ENCODE measurements around the gene GNB1. TPM values are rescaled to one million over a fixed set of nuclear protein-coding genes. Genes with fewer than 3 reads are reported as not detected.
A peak's percentile ranks its signal among the peaks of the same experiment; 100 is the strongest.

Gene GNB1
- total and polyA plus RNA-seq, 10 of the 15 experiments (the other 5 are each of a cell fraction or from before 2014, with no cell fraction given), result 23.0 to 392 (median 93.9) TPM

GRCh38 chr1:1782399-1783221 lies 108.3 kb downstream of the GNB1 start:
- DNase-seq (ENCODE audit: low read depth, low spot score), result no peak
- no peak; the same call in 2 of the 3 replicates for ATAC-seq
- no peak overlapping the region for H2AFZ ChIP-seq (ENCODE audit: control insufficient read depth, low read depth, low read length)
- RAD21 ChIA-PET (ENCODE audit: unreplicated experiment), result interaction anchor here (1.9 kb wide), 1 partner anchor 123 kb away, joined by 4 read pairs; no protein-coding TSS in a partner anchor
- peak; percentile 70 for FAIRE-seq
- 27% methylated on average over 36 of the region's 36 CpGs for WGBS (ENCODE audit: insufficient coverage, insufficient replicate concordance, low lambda C conversion rate, missing lambda C conversion rate)
- H3K36me3 ChIP-seq (ENCODE audit: control insufficient read depth in 2 of 2, insufficient read depth in 2 of 2, low read length in 1 of 2), result peaks cover 11 to 14% of the 10 kb centered on the region in 2 experiments; a peak in 3 of 4 replicates
- CTCF ChIA-PET, result interaction anchor here (1.0 to 2.9 kb wide), 2 partner anchors 118 to 124 kb away, joined by 3 to 8 read pairs; no protein-coding TSS in a partner anchor
- peaks cover 46% of the 10 kb centered on the region for H3K4me1 ChIP-seq (ENCODE audit: control insufficient read depth, insufficient read depth, low read length)
- intact Hi-C loops (cut with micrococcal nuclease; ENCODE audit: unreplicated experiment), result no loop called here
- POLR2A ChIA-PET, result interaction anchor here (0.5 kb wide), 1 partner anchor 8 kb away, joined by 5 read pairs; no protein-coding TSS in a partner anchor
- peak overlapping the region; percentile 29; the same call in 1 of the 2 replicates for H3K4me3 ChIP-seq
- SMC1A ChIA-PET (ENCODE audit: uncharacterized antibody, unreplicated experiment), result no interaction called here
- H3K9ac ChIP-seq (ENCODE audit: control insufficient read depth, insufficient read depth, low read length), result peak overlapping the region; percentile 51; the same call in 1 of the 2 replicates
- in situ Hi-C loops (cut with MboI), result loop anchor here (10.0 kb wide), 1 partner anchor 122 kb away; no protein-coding TSS in a partner anchor
- peak overlapping the region; percentile 57 for H3K27ac ChIP-seq (ENCODE audit: control insufficient read depth, insufficient read depth)
- no peaks in the 10 kb centered on the region for H4K20me1 ChIP-seq (ENCODE audit: control insufficient read depth, insufficient read depth)
- H3K4me2 ChIP-seq (ENCODE audit: control insufficient read depth, insufficient read depth), result peak overlapping the region; percentile 85
- H3K27me3 ChIP-seq (replicated peaks in 1 of 2; ENCODE audit: control insufficient read depth in 2 of 2, insufficient read depth in 2 of 2, low read length in 1 of 2), result no peaks in the 10 kb centered on the region
- peaks cover 7% of the 10 kb centered on the region for H3K79me2 ChIP-seq (ENCODE audit: control insufficient read depth, insufficient read depth, low read length)
- H3K9me3 ChIP-seq (replicated peaks; ENCODE audit: control insufficient read depth, insufficient read depth, low read length), result no peaks in the 10 kb centered on the region
- BruUV-seq (replicated peaks), result no TSS peak
- TF ChIP-seq TCF3 (IDR thresholded peaks at IDR 0.05; ENCODE audit: borderline replicate concordance, insufficient read depth, low read depth, low read length), result 0 out of 2 replicates have a peak, but pooled peaks have one; percentile 28
- peak; percentile 38 to 47; a peak in 3 of 4 replicates for TF ChIP-seq IKZF2 (IDR thresholded peaks at IDR 0.05)
- TF ChIP-seq RELB (IDR thresholded peaks at IDR 0.05; ENCODE audit: low read depth), result peak; percentile 19; the same call in 1 of the 2 replicates
- TF ChIP-seq MTA3 (IDR thresholded peaks at IDR 0.05; ENCODE audit: borderline replicate concordance, low read length), result peak; percentile 87
- peak; percentile 62 for TF ChIP-seq POLR2A (IDR thresholded peaks at IDR 0.05; ENCODE audit: low read depth, low read length)
- peak; percentile 56 for TF ChIP-seq IKZF1 (conservative IDR thresholded peaks at IDR 0.05)
- TF ChIP-seq GATAD2B (conservative IDR thresholded peaks at IDR 0.05; ENCODE audit: low read depth), result 0 out of 2 replicates have a peak, but pooled peaks have one; percentile 67
- TF ChIP-seq KAT2A (conservative IDR thresholded peaks at IDR 0.05; ENCODE audit: control insufficient read depth, low read depth, low read length), result no peak
- TF ChIP-seq, protein P1, sequence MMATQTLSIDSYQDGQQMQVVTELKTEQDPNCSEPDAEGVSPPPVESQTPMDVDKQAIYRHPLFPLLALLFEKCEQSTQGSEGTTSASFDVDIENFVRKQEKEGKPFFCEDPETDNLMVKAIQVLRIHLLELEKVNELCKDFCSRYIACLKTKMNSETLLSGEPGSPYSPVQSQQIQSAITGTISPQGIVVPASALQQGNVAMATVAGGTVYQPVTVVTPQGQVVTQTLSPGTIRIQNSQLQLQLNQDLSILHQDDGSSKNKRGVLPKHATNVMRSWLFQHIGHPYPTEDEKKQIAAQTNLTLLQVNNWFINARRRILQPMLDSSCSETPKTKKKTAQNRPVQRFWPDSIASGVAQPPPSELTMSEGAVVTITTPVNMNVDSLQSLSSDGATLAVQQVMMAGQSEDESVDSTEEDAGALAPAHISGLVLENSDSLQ (IDR thresholded peaks at IDR 0.05), result no peak
- peak; percentile 53 for TF ChIP-seq PML (IDR thresholded peaks at IDR 0.05; ENCODE audit: low read length)
- TF ChIP-seq RB1 (IDR thresholded peaks at IDR 0.05; ENCODE audit: borderline replicate concordance), result 0 out of 2 replicates have a peak, but pooled peaks have one; percentile 48
- TF ChIP-seq RFX5 (IDR thresholded peaks at IDR 0.05; ENCODE audit: low read depth, low read length), result no peak
- no peak for TF ChIP-seq FOXM1 (IDR thresholded peaks at IDR 0.05; ENCODE audit: low read depth, low read length)
- 0 out of 2 replicates have a peak, but pooled peaks have one; percentile 29 for TF ChIP-seq POLR2AphosphoS2 (IDR thresholded peaks at IDR 0.05; ENCODE audit: low read depth, low read length)
- TF ChIP-seq RAD21 (IDR thresholded peaks at IDR 0.05; ENCODE audit: insufficient read depth, low read depth, low read length), result no peak
- TF ChIP-seq BACH1 (IDR thresholded peaks at IDR 0.05; ENCODE audit: borderline replicate concordance), result peak; percentile 30; the same call in 1 of the 2 replicates
- peak; percentile 65; the same call in 1 of the 2 replicates for TF ChIP-seq MXI1 (IDR thresholded peaks at IDR 0.05; ENCODE audit: low read depth, low read length)
- 0 out of 2 replicates have a peak, but pooled peaks have one; percentile 27 for TF ChIP-seq EED (IDR thresholded peaks at IDR 0.05; ENCODE audit: low read depth)
- peak; percentile 64; the same call in 1 of the 2 replicates for TF ChIP-seq SPI1 (IDR thresholded peaks at IDR 0.05; ENCODE audit: borderline replicate concordance, insufficient read depth, low read depth, low read length)
- peak; percentile 51 for TF ChIP-seq POLR2AphosphoS5 (IDR thresholded peaks at IDR 0.05; ENCODE audit: low read length)
- TF ChIP-seq BCL11A (IDR thresholded peaks at IDR 0.05; ENCODE audit: low read depth, low read length), result peak; percentile 1; the same call in 1 of the 2 replicates
- no peak for TF ChIP-seq MAX (IDR thresholded peaks at IDR 0.05; ENCODE audit: low read depth, low read length)

Data from GM12878 (cell line).